Naive B cell (primary cell): ENCODE measurements around the gene DHRS7B. TPM values are rescaled to one million over a fixed set of nuclear protein-coding genes. Genes with fewer than 3 reads are reported as not detected.
A peak's percentile ranks its signal among the peaks of the same experiment; 100 is the strongest.
"Not testable (repeated sequence)": the region's sequence is repeated elsewhere in the genome, so short reads cannot be mapped to it uniquely, and the experiment has no call there.

Source experiments
- ATAC-seq, 2 donors: fragments of 150-1000 bp; cut with Tn5 transposase; 2 replicates each; pipeline ENCODE4 v1.10.0; 2021; ENCODE audit warnings: low read depth in 2 of 2, mild to moderate bottlenecking in 2 of 2, moderate library complexity in 2 of 2
- DNase-seq: peaks from one replicate; pipeline ENCODE4 v3.0.0; 2022
- H3K27ac Mint-ChIP-seq, 6 donors: one replicate each; pipeline ENCODE4 v1.8.0; 2020 to 2022; ENCODE audit warnings: mild to moderate bottlenecking in 6 of 6, mixed read lengths in 6 of 6, moderate library complexity in 5 of 6, inconsistent platforms in 2 of 6
- H3K27me3 Mint-ChIP-seq, 3 donors: one replicate each; pipeline ENCODE4 v1.8.0; 2021 to 2022; ENCODE audit warnings: mixed read lengths in 3 of 3, mild to moderate bottlenecking in 1 of 3
- H3K36me3 Mint-ChIP-seq, 2 donors: one replicate each; pipeline ENCODE4 v1.8.0; 2020 to 2022; ENCODE audit warnings: mixed read lengths in 2 of 2, inconsistent platforms in 1 of 2, mild to moderate bottlenecking in 1 of 2
- H3K4me1 Mint-ChIP-seq, 3 donors: one replicate each; pipeline ENCODE4 v1.8.0; 2020 to 2022; ENCODE audit warnings: mixed read lengths in 3 of 3, inconsistent platforms in 1 of 3, mild to moderate bottlenecking in 1 of 3, moderate library complexity in 1 of 3
- H3K4me3 Mint-ChIP-seq, 8 donors: one replicate each; pipeline ENCODE4 v1.8.0; 2020 to 2022; ENCODE audit warnings: mild to moderate bottlenecking in 8 of 8, mixed read lengths in 8 of 8, moderate library complexity in 8 of 8, inconsistent platforms in 2 of 8
- H3K9me3 Mint-ChIP-seq, 7 donors: one replicate each; pipeline ENCODE4 v1.8.0; 2020 to 2022; ENCODE audit warnings: mixed read lengths in 7 of 7, mild to moderate bottlenecking in 5 of 7, inconsistent platforms in 2 of 7, moderate library complexity in 1 of 7
- polyA plus RNA-seq, 6 donors: library from polyadenylated mRNA; unstranded; fragments of 300-500 nt; fragmentation: Illumina TruSeq; gene quantifications; one replicate each; pipeline ENCODE4 v1.2.3, GENCODE V29; 2021; ENCODE audit warnings: low read depth in 6 of 6

The DHRS7B gene
- polyA plus RNA-seq, 6 donors from 2014 or later, result 3.9 to 11.7 (median 8.7) TPM

DNA sequence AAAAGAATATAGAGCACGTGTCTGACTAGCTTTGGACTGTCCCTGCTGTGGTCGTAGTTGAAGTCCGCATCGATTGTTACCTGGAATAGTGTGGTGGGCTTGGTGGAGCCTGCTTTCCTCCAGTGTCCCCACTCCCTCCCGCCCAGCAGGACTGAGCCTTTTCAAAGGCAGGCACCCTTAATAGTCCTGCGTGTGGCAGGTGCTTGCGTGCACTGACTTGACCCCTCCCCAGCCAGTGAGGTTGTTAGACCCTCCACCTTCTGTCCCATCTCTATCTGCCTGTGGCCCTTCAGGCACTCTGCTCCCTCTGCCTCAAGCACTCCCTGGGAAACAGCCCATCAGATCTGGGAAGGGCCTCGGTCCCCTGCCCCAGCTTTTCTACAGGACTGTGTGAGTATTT is 50.6 kb downstream of the DHRS7B start:
- Mint-ChIP-seq H3K36me3 (peaks cover 9 to 12% of the 10 kb centered on the region in 2 donors), H3K4me1 (no peaks in the 10 kb centered on the region), H3K4me3 (no peak overlapping the region), H3K9me3 (no peaks in the 10 kb centered on the region), H3K27ac (no peak overlapping the region), H3K27me3 (no peaks in the 10 kb centered on the region)
- DNase-seq, result no peak
- ATAC-seq, result no peak

DNA sequence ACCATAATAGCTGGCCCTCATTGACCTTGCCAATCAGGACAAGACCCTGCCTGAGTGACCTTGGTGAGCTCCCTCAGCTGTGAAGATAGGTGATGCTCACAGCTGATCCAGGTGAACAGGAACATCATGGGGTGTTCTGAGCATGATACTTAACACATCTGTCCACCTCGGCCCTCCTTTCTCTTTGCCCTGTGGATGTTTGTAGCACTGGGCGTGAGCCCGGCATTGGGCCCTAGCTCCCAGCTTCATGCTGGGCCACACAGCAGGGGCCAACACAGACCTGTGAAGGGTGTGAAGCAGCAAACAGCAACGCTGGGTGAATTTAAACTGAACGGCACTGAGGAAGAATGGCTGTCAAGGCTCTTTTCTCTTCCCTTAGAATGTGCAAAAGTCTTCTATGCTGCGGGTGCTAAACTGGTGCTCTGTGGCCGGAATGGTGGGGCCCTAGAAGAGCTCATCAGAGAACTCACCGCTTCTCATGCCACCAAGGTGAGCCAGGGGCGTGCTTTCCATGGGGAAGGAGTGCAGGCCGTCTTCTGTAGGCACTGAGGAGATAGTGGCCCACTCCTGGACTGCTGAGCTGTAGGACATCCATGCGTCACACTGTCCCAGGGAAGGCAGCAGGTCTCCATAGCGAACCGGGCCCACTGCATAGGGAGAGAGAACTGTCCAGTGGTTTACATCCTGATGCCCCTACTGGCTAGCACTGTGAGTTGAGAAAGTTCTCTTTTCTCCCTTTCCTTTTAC is 51.3 kb downstream of the DHRS7B start:
- DNase-seq, result no peak
- no peaks in the 10 kb centered on the region for H3K9me3 Mint-ChIP-seq
- H3K4me1 Mint-ChIP-seq, result no peaks in the 10 kb centered on the region
- peaks cover 9% of the 10 kb centered on the region in 2 donors for H3K36me3 Mint-ChIP-seq
- peak overlapping the region in 1 of 6 donors; percentile 45 for H3K27ac Mint-ChIP-seq
- H3K27me3 Mint-ChIP-seq, result no peaks in the 10 kb centered on the region
- no peak for ATAC-seq
- H3K4me3 Mint-ChIP-seq, result no peak overlapping the region

DNA sequence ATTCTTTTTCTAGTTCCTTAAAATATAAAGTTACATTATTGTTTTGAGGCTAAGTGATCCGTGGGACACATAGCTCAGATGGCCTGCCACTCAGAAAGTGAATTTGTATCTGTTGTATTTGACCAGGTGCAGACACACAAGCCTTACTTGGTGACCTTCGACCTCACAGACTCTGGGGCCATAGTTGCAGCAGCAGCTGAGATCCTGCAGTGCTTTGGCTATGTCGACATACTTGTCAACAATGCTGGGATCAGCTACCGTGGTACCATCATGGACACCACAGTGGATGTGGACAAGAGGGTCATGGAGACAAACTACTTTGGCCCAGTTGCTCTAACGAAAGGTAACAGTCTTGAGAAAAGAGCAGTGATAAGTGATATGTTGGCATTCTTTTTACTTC is 56.7 kb downstream of the DHRS7B start:
- H3K4me1 Mint-ChIP-seq, result no peaks in the 10 kb centered on the region
- no peaks in the 10 kb centered on the region for H3K27me3 Mint-ChIP-seq
- no peaks in the 10 kb centered on the region for H3K9me3 Mint-ChIP-seq
- H3K27ac Mint-ChIP-seq, result peak overlapping the region in 1 of 6 donors; percentile 11
- DNase-seq (no peak), ATAC-seq (no peak)
- H3K4me3 Mint-ChIP-seq, result no peak overlapping the region
- peaks cover 10 to 15% of the 10 kb centered on the region in 2 donors for H3K36me3 Mint-ChIP-seq

DNA sequence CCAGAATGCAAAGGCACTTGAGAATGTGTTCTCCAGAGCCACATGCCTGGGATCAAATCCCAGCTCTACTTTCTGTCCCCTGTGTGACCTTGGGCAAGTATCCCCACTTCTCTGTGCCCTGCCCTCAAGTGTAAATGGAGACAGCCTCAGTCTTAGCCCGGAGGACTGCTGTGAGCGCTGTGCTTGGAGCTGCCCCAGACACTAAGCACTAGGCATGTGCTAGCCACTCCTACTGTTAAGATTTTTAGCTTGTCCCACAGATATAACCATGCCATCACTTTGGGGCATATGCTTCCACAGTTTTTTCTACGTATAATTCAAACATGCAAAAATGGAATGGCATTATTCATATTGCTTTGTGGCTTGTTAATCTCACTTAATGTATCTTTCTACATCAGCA is 57.8 kb downstream of the DHRS7B start:
- no peak for ATAC-seq
- Mint-ChIP-seq H3K4me3 (no peak overlapping the region), H3K27ac (no peak overlapping the region), H3K27me3 (no peaks in the 10 kb centered on the region), H3K4me1 (no peaks in the 10 kb centered on the region), H3K36me3 (peaks cover 10 to 15% of the 10 kb centered on the region in 2 donors), H3K9me3 (no peaks in the 10 kb centered on the region)
- no peak for DNase-seq

DNA sequence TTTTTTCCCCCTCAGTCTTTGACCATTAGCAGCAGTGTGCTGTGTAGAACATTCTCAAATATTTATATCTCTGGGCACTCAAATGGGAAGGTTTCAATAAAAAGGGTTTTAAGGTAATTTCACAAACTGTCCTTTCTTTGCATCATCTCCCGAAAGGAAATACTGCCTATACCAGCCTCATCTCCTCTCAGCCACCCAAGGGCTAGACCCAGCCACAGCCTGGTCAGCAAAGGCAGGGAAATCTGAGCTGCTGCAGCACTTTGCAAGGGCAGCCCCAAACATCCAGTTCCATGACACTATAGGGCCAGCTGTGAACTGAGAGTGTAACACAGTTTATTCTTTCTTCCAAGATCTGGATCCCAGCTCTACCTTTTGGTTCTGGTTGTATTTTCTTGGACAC is 58.3 kb downstream of the DHRS7B start:
- Mint-ChIP-seq H3K4me1 (no peaks in the 10 kb centered on the region), H3K4me3 (no peak overlapping the region), H3K27me3 (no peaks in the 10 kb centered on the region), H3K9me3 (no peaks in the 10 kb centered on the region), H3K27ac (no peak overlapping the region), H3K36me3 (peaks cover 10 to 15% of the 10 kb centered on the region in 2 donors)
- ATAC-seq, result no peak
- DNase-seq, result no peak

DNA sequence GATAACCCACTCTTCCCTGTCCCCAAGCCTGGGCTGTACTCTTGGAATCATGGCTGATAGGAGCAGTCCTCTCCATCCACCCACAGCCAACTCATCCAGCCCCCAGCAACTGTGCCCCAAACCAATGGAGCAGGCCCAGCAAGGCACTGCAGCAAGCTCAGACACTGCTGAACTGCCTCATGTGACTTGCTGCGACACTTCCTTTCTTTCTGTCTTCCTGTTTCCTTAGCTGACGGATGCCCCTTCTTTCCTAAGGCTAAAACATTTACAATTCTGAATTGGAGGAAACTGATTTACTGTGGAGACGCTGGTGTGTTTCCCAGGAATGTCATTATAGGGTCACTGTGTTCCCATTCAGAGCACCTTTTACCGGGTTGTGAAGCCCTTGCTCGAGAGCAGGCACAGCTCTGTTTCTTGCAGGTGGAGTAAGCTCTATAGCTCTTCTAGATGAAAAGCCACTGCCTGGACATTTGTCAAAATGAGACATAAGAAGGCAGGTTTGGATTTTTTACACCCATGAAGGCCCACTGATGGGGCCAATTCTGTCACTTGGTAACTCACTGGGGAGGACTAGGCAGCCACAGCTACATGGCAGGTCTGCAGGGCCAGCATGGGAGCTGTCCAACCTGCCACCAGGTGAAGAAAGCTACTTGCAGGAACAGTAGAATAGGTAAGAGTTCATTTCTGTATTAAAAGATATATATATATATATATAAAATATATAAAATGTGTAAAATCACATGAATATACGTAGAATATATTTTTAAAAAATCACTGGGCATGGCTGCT is 59.8 kb downstream of the DHRS7B start:
- ATAC-seq, result no peak
- Mint-ChIP-seq H3K36me3 (peaks cover 21 to 25% of the 10 kb centered on the region in 2 donors), H3K4me3 (no peak overlapping the region), H3K27me3 (no peaks in the 10 kb centered on the region), H3K4me1 (no peaks in the 10 kb centered on the region), H3K27ac (peak overlapping the region in 1 of 6 donors; percentile 47), H3K9me3 (no peaks in the 10 kb centered on the region)
- no peak for DNase-seq

DNA sequence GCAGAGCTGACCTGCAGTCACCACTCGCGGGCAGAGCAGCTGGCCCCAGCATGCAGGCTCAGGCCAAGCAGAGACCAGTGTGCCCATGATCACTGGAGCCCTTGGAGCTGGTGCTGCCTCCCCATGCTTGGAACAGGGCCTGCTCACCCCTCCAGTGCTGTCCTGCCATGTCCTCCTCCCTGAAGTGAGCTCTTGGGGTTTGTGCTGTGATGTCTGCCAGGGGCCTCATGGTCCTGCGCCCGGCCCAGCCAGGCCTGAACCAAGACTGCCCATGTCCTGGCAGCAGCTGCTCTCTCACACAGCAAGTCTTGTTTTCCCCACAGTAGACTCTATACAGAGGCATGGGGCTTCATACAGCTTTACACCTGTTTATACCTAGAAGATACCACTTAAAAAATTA is 62.6 kb downstream of the DHRS7B start:
- DNase-seq (no peak), ATAC-seq (no peak)
- Mint-ChIP-seq H3K4me3 (no peak overlapping the region), H3K36me3 (peaks cover 17 to 28% of the 10 kb centered on the region in 2 donors), H3K4me1 (peaks cover 0 to 2% (median 0%) of the 10 kb centered on the region in 3 donors), H3K27me3 (no peaks in the 10 kb centered on the region), H3K9me3 (no peaks in the 10 kb centered on the region), H3K27ac (no peak overlapping the region)

DNA sequence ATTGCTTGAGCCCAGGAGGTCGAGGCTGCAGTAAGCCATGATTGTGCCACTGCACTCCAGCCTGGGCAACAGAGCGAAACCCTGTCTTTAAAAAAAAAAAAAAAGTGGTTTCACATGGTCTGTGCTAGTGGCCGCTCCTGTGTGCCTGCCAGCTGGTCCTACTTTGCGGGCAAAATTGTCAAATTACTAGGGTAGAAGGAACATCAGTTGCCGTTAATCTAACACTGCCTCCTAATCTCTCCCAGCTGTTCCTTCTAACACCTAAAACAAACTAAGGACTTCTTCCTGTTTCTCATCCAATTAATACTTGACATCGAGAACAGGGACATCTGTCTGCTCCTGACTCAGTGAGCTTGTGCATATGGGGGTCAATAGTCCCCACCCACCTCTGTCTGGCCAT is 63.3 kb downstream of the DHRS7B start:
- Mint-ChIP-seq H3K4me1 (peaks cover 0 to 5% (median 0%) of the 10 kb centered on the region in 3 donors), H3K9me3 (no peaks in the 10 kb centered on the region), H3K4me3 (no peak overlapping the region), H3K27me3 (no peaks in the 10 kb centered on the region), H3K36me3 (peaks cover 11 to 24% of the 10 kb centered on the region in 2 donors), H3K27ac (peak overlapping the region in 1 of 6 donors; percentile 58)
- DNase-seq (no peak), ATAC-seq (no peak)

DNA sequence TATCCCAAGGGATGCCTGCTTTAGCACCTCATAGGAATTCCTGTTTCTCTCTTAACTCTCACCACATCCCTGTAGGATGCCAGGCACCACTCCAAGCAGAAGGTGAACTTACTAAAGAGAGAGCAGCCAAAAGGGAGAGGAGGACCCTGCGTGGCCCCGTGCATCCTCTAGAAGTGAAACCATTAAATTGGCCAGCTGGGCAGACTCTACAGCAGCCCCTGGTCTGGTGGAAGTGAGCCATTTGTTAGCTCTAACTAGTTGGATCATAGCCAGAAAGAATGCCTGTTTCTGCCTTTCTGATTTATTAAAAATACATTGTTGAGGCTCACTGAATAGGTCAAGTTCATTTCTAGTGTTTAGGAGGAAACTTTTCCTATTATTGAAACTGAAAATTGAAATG is 64.9 kb downstream of the DHRS7B start:
- Mint-ChIP-seq H3K27ac (peak overlapping the region in 2 of 6 donors; percentile 52 to 54), H3K27me3 (no peaks in the 10 kb centered on the region), H3K36me3 (peaks cover 11 to 19% of the 10 kb centered on the region in 2 donors), H3K4me1 (peaks cover 0 to 7% (median 0%) of the 10 kb centered on the region in 3 donors), H3K9me3 (no peaks in the 10 kb centered on the region), H3K4me3 (no peak overlapping the region)
- no peak for DNase-seq
- no peak for ATAC-seq

DNA sequence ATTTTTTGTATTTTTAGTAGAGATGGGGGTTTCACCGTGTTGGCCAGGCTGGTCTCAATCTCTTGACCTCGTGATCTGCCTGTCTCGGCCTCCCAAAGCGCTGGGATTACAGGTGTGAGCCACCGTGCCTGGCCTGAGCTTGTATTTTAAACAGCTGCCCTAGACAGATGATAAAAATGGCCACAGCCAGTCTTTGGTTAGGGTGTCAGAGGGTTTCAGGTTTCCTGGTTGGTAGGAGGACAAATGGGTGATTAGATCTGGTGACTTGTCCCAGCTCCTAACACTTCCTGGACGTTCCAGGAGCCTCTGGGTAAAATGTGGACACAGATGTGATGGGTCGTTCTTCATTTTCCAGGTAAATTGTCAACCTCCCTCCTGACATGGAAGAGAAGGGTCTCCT is 65.7 kb downstream of the DHRS7B start:
- H3K4me3 Mint-ChIP-seq, ATAC-seq, H3K27me3 Mint-ChIP-seq, H3K9me3 Mint-ChIP-seq, H3K27ac Mint-ChIP-seq, DNase-seq: not testable (repeated sequence)
- Mint-ChIP-seq H3K4me1 (peaks cover 0 to 12% (median 0%) of the 10 kb centered on the region in 3 donors), H3K36me3 (peaks cover 11 to 17% of the 10 kb centered on the region in 2 donors)

DNA sequence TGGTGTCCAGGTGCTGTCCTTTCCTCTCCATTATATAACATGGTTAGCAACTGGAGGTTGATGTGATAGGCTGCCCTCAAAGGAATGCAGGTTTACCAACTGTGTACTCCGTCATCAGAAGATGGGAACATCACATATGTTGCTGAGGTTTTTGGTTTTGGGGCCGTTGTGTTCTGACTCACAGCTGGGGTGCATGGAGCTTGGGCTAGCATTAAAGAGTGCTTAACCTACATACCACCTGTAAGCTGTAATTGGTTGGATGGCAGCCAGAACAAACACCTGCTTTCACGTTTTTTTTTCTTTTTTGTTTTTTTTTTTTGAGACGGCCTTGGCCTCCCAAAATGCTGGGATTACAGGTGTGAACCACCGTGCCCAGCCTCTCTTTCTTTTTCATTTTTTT is 66.3 kb downstream of the DHRS7B start:
- Mint-ChIP-seq H3K4me3 (no peak overlapping the region), H3K4me1 (peaks cover 0 to 15% (median 0%) of the 10 kb centered on the region in 3 donors), H3K27ac (no peak overlapping the region), H3K36me3 (peaks cover 12 to 18% of the 10 kb centered on the region in 2 donors), H3K27me3 (no peaks in the 10 kb centered on the region), H3K9me3 (no peaks in the 10 kb centered on the region)
- ATAC-seq (no peak), DNase-seq (no peak)

DNA sequence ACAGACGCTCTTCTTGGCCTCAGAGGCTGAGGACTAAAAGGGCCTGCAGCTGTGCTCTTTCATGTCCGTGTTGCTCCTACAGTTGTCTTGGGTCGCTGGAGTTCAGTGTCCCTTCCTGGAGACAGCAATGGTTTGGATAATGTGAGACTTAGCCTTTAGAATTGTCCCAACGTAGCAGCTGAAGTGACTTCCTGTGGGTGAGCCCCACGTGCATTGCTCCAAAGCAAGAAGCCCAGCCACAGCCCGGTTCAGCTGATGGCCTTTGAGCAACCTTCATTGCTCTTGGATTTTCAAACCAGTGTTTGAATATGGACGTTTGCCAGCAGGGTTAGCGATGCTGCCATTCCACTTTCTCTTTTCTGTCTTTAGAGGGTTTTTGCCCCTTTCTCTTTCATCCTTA is 67.5 kb downstream of the DHRS7B start:
- no peak for ATAC-seq
- Mint-ChIP-seq H3K36me3 (peaks cover 18 to 26% of the 10 kb centered on the region in 2 donors), H3K27ac (peak overlapping the region in 3 of 6 donors; percentile 54 to 87 (median 57))

DNA sequence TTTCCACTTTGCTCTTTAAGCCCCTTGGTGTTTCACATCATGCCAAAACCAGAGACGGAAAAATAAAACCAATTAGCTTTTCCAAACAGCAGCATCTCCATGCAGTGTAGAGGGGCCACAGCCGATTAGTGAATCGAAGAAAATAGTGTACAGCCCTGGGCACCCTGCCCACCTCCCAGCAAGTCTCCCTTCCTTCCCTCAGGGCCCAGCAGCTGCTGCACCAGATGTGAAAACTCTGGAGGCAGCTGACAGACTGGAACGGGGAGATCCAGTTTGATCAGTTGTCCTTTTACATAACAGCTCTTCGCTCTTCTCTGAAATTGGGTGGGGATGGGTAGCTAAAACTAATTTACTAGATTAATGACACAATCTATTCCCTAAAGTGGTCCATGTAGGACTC is 67.9 kb downstream of the DHRS7B start:
- Mint-ChIP-seq H3K4me3 (no peak overlapping the region), H3K4me1 (peaks cover 7 to 16% (median 8%) of the 10 kb centered on the region in 3 donors), H3K27ac (peak overlapping the region in 3 of 6 donors; percentile 57 to 78 (median 78)), H3K27me3 (no peaks in the 10 kb centered on the region), H3K9me3 (no peaks in the 10 kb centered on the region), H3K36me3 (peaks cover 18 to 26% of the 10 kb centered on the region in 2 donors)
- ATAC-seq (no peak), DNase-seq (no peak)

More for the DNA sequence above, 67.5 kb downstream of the DHRS7B start:
- no peaks in the 10 kb centered on the region for H3K9me3 Mint-ChIP-seq
- H3K27me3 Mint-ChIP-seq, result no peaks in the 10 kb centered on the region
- H3K4me3 Mint-ChIP-seq, result no peak overlapping the region
- peaks cover 7 to 15% (median 8%) of the 10 kb centered on the region in 3 donors for H3K4me1 Mint-ChIP-seq
- DNase-seq, result no peak

DNA sequence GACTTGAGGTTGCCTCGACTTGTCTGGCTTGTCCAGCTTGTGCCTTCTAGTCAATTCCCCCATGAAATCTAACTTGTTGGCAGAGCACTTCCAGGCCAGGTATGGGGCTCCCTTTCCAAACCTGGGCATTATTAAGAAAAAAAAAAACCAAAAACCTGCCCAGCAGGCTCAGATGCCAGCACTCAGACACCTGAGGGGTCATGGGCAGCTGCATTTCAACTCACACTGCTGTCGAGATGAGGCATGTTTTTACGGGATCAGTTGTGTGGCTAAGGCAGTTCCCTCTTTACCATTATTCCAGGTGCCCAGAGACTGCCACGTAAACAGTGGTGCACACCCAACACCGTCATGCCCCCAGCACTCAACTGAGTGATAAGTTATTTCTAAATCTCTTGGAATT is 69.4 kb downstream of the DHRS7B start:
- no peak for DNase-seq
- no peaks in the 10 kb centered on the region for H3K9me3 Mint-ChIP-seq
- no peak for ATAC-seq
- H3K4me1 Mint-ChIP-seq, result peaks cover 16 to 30% (median 21%) of the 10 kb centered on the region in 3 donors
- no peak overlapping the region for H3K4me3 Mint-ChIP-seq
- no peak overlapping the region for H3K27ac Mint-ChIP-seq
- no peaks in the 10 kb centered on the region for H3K27me3 Mint-ChIP-seq
- peaks cover 8 to 16% of the 10 kb centered on the region in 2 donors for H3K36me3 Mint-ChIP-seq
